ENCODE results near the gene FTCD. TPM values are rescaled to one million over a fixed set of nuclear protein-coding genes. Genes with fewer than 3 reads are reported as not detected.

The FTCD gene
- total RNA-seq, 8 experiments from 2014 or later, result 0.29 to 4.0 (median 1.1) TPM; not detected in 3

- no peak overlapping the region for H3K27ac ChIP-seq
- in situ Hi-C loops (cut with MboI; ENCODE audit: low pct_unique_long_range_greater_than_20kb in 2 of 9, low sequenced_read_pairs in 9 of 9, unreplicated experiment in 9 of 9), result loop anchor here in 1 of 9 experiments (25.0 kb wide), 1 partner anchor 205 kb away; the partner anchor contains the start of gene COL6A1
- WGBS, 10 experiments, result 90 to 100% (median 98%) methylated on average over 1 to 9 of the region's 20 CpGs; no CpG with 5 or more reads in 6 of the 10 experiments
Measured at GRCh38 chr21:46191686-46192575, 36.6 kb upstream of the FTCD start.

GRCh38 chr21:46191257-46191685, 35.9 kb upstream of the FTCD start:
- in situ Hi-C loops (cut with MboI; ENCODE audit: low pct_unique_long_range_greater_than_20kb in 2 of 9, low sequenced_read_pairs in 9 of 9, unreplicated experiment in 9 of 9), result loop anchor here in 1 of 9 experiments (25.0 kb wide), 1 partner anchor 204 kb away; the partner anchor contains the start of gene COL6A1
- peak in 4 of 8 experiments; percentile 15 to 85 (median 55) for ATAC-seq (replicated peaks in 6 of 8)
- H3K4me3 ChIP-seq, result no peak overlapping the region
- H3K4me1 ChIP-seq (replicated peaks in 1 of 2), result peaks cover 40 to 42% of the 10 kb centered on the region in 2 donors
- WGBS, 10 experiments, result 80% methylated on average over 3 of the region's 4 CpGs; no CpG with 5 or more reads in 9 of the 10 experiments
- peak overlapping the region in 1 of 2 donors; percentile 34 for H3K27ac ChIP-seq

More at GRCh38 chr21:46191686-46192575, 36.6 kb upstream of the FTCD start:
- peaks cover 40% of the 10 kb centered on the region in 2 donors for H3K4me1 ChIP-seq (replicated peaks in 1 of 2)
- ATAC-seq (replicated peaks in 6 of 8), result no peak
- no peak overlapping the region for H3K4me3 ChIP-seq

GRCh38 chr21:46190491-46191131, 35.2 kb upstream of the FTCD start:
- in situ Hi-C loops (cut with MboI; ENCODE audit: low pct_unique_long_range_greater_than_20kb in 2 of 9, low sequenced_read_pairs in 9 of 9, unreplicated experiment in 9 of 9), result loop anchor here in 1 of 9 experiments (25.0 kb wide), 1 partner anchor 203 kb away; the partner anchor contains the start of gene COL6A1
- H3K4me3 ChIP-seq, result no peak overlapping the region
- peak overlapping the region in 1 of 2 donors; percentile 34 for H3K27ac ChIP-seq
- WGBS, 10 experiments, result 60 to 100% (median 92%) methylated on average over 1 to 7 of the region's 15 CpGs; no CpG with 5 or more reads in 4 of the 10 experiments
- peaks cover 44 to 45% of the 10 kb centered on the region in 2 donors for H3K4me1 ChIP-seq (replicated peaks in 1 of 2)
- no peak for ATAC-seq (replicated peaks in 6 of 8)

- peaks cover 47 to 49% of the 10 kb centered on the region in 2 donors for H3K4me1 ChIP-seq (replicated peaks in 1 of 2)
- in situ Hi-C loops (cut with MboI; ENCODE audit: low pct_unique_long_range_greater_than_20kb in 2 of 9, low sequenced_read_pairs in 9 of 9, unreplicated experiment in 9 of 9), result loop anchor here in 1 of 9 experiments (25.0 kb wide), 1 partner anchor 203 kb away; the partner anchor contains the start of gene COL6A1
- ATAC-seq (replicated peaks in 6 of 8), result no peak
- peak overlapping the region; percentile 81 for H3K27ac ChIP-seq
- no peak overlapping the region for H3K4me3 ChIP-seq
- 100% methylated on average over 1 to 4 of the region's 14 CpGs; no CpG with 5 or more reads in 8 of the 10 experiments for WGBS, 10 experiments
Measured at GRCh38 chr21:46189959-46190490, 34.6 kb upstream of the FTCD start.

GRCh38 chr21:46189213-46189958, 34.0 kb upstream of the FTCD start:
- 0 to 80% (median 46%) methylated on average over 1 to 5 of the region's 9 CpGs; no CpG with 5 or more reads in 3 of the 10 experiments for WGBS, 10 experiments
- Histone ChIP-seq H3K4me1 (replicated peaks in 1 of 2) (peaks cover 47 to 49% of the 10 kb centered on the region in 2 donors), H3K27ac (peak overlapping the region; percentile 81), H3K4me3 (no peak overlapping the region)
- ATAC-seq (replicated peaks in 6 of 8), result peak in 7 of 8 experiments; percentile 3 to 31 (median 10)
- in situ Hi-C loops (cut with MboI; ENCODE audit: low pct_unique_long_range_greater_than_20kb in 2 of 9, low sequenced_read_pairs in 9 of 9, unreplicated experiment in 9 of 9), result loop anchor here in 1 of 9 experiments (25.0 kb wide), 1 partner anchor 202 kb away; the partner anchor contains the start of gene COL6A1

GRCh38 chr21:46188226-46189212, 33.1 kb upstream of the FTCD start:
- WGBS, 10 experiments, result 13 to 80% (median 37%) methylated on average over 2 to 17 of the region's 17 CpGs; no CpG with 5 or more reads in 1 of the 10 experiments
- in situ Hi-C loops (cut with MboI; ENCODE audit: low pct_unique_long_range_greater_than_20kb in 2 of 9, low sequenced_read_pairs in 9 of 9, unreplicated experiment in 9 of 9), result loop anchor here in 1 of 9 experiments (25.0 kb wide), 1 partner anchor 201 kb away; the partner anchor contains the start of gene COL6A1
- Histone ChIP-seq H3K27ac (peak overlapping the region; percentile 81), H3K4me1 (replicated peaks in 1 of 2) (peaks cover 47 to 49% of the 10 kb centered on the region in 2 donors), H3K4me3 (no peak overlapping the region)
- peak in 7 of 8 experiments; percentile 19 to 76 (median 62) for ATAC-seq (replicated peaks in 6 of 8)

GRCh38 chr21:46187814-46188213, 32.4 kb upstream of the FTCD start:
- in situ Hi-C loops (cut with MboI; ENCODE audit: low pct_unique_long_range_greater_than_20kb in 2 of 9, low sequenced_read_pairs in 9 of 9, unreplicated experiment in 9 of 9), result loop anchor here in 1 of 9 experiments (25.0 kb wide), 1 partner anchor 201 kb away; the partner anchor contains the start of gene COL6A1
- H3K27ac ChIP-seq, result peak overlapping the region; percentile 81
- WGBS, 10 experiments, result 75 to 100% (median 95%) methylated on average over 1 to 7 of the region's 7 CpGs; no CpG with 5 or more reads in 3 of the 10 experiments
- H3K4me3 ChIP-seq, result no peak overlapping the region
- peaks cover 47 to 49% of the 10 kb centered on the region in 2 donors for H3K4me1 ChIP-seq (replicated peaks in 1 of 2)
- ATAC-seq (replicated peaks in 6 of 8), result no peak

- in situ Hi-C loops (cut with MboI; ENCODE audit: low pct_unique_long_range_greater_than_20kb in 2 of 9, low sequenced_read_pairs in 9 of 9, unreplicated experiment in 9 of 9), result loop anchor here in 1 of 9 experiments (25.0 kb wide), 1 partner anchor 200 kb away; the partner anchor contains the start of gene COL6A1
- WGBS, 10 experiments, result 80 to 100% (median 95%) methylated on average over 1 to 8 of the region's 8 CpGs; no CpG with 5 or more reads in 2 of the 10 experiments
Measured at GRCh38 chr21:46187261-46187660, 31.9 kb upstream of the FTCD start.

GRCh38 chr21:46185716-46186115, 30.3 kb upstream of the FTCD start:
- H3K27ac ChIP-seq, result peak overlapping the region; percentile 98
- no peak for ATAC-seq (replicated peaks in 6 of 8)
- peak overlapping the region in 3 of 5 donors; percentile 49 to 78 (median 58) for H3K4me3 ChIP-seq
- in situ Hi-C loops (cut with MboI; ENCODE audit: low pct_unique_long_range_greater_than_20kb in 2 of 9, low sequenced_read_pairs in 9 of 9, unreplicated experiment in 9 of 9), result loop anchor here in 1 of 9 experiments (25.0 kb wide), 1 partner anchor 198 kb away; the partner anchor contains the start of gene COL6A1
- peaks cover 42 to 43% of the 10 kb centered on the region in 2 donors for H3K4me1 ChIP-seq (replicated peaks in 1 of 2)
- WGBS, 10 experiments, result 74 to 100% (median 90%) methylated on average over 1 to 7 of the region's 7 CpGs; no CpG with 5 or more reads in 3 of the 10 experiments

More at GRCh38 chr21:46187261-46187660, 31.9 kb upstream of the FTCD start:
- ATAC-seq (replicated peaks in 6 of 8), result no peak
- H3K4me3 ChIP-seq, result no peak overlapping the region
- H3K4me1 ChIP-seq (replicated peaks in 1 of 2), result peaks cover 47 to 49% of the 10 kb centered on the region in 2 donors
- H3K27ac ChIP-seq, result peak overlapping the region in 1 of 2 donors; percentile 81

- in situ Hi-C loops (cut with MboI; ENCODE audit: low pct_unique_long_range_greater_than_20kb in 2 of 9, low sequenced_read_pairs in 9 of 9, unreplicated experiment in 9 of 9), result loop anchor here in 1 of 9 experiments (25.0 kb wide), 1 partner anchor 198 kb away; the partner anchor contains the start of gene COL6A1
- peak overlapping the region; percentile 49 to 78 (median 56) for H3K4me3 ChIP-seq
- peak overlapping the region; percentile 98 for H3K27ac ChIP-seq
- WGBS, 10 experiments, result 14 to 84% (median 44%) methylated on average over 1 to 24 of the region's 30 CpGs; no CpG with 5 or more reads in 1 of the 10 experiments
- ATAC-seq (replicated peaks in 6 of 8), result peak; percentile 50 to 84 (median 78)
- peaks cover 34 to 41% of the 10 kb centered on the region in 2 donors for H3K4me1 ChIP-seq (replicated peaks in 1 of 2)
Measured at GRCh38 chr21:46184625-46185555, 29.5 kb upstream of the FTCD start.

Measured in motor neuron (in vitro differentiated cells).